HG03039 (cell line): ENCODE data around the gene ZFHX2.

Experiments used
- ATAC-seq: cut with Tn5 transposase; IDR thresholded peaks from one replicate; pipeline ENCODE4 v1.9.1; 2021; ENCODE audit warnings: mild to moderate bottlenecking, moderate library complexity; ENCODE audit not compliant: unreplicated experiment

Gene ZFHX2

DNA sequence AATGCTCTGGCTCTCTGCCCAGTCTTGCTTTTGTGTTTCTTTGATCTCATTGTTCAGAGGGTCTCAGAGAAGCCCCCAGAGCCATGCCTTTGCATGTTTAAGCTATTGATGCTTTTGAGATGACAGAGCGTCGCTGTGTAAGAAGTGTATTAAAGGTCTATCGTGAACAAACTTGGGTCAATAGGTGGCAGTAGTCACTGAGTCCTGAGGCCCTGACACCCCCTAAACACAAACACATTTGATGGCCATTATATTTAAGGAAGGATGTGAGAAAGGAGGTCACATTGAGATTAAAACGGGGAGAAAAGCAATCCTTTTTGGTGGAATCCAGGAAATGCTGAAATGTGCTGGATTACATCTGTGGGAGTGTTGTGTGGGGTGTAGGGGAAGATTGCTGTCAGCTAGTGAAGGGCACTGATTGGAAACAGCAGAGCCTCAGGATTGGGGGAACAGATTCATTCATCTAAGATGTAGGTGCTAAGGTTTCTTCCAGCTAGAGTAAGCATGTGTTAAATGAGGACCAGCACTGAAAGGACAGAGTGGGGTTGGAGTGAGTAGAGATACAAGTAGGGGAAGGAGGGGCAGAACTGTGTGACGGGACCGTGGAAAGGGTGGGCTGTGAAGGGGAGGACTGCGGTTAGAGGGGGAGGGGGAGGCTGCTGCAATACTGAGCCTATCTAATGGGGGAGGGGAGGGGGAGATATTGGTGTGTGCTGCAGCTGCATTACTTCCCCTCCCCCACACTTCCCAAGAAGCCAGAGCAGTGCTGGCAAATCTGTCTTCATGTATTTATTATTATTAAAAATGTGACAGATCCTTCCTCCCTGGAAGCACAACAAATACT is 69.4 kb downstream of the ZFHX2 start:
- ATAC-seq = no peak

DNA sequence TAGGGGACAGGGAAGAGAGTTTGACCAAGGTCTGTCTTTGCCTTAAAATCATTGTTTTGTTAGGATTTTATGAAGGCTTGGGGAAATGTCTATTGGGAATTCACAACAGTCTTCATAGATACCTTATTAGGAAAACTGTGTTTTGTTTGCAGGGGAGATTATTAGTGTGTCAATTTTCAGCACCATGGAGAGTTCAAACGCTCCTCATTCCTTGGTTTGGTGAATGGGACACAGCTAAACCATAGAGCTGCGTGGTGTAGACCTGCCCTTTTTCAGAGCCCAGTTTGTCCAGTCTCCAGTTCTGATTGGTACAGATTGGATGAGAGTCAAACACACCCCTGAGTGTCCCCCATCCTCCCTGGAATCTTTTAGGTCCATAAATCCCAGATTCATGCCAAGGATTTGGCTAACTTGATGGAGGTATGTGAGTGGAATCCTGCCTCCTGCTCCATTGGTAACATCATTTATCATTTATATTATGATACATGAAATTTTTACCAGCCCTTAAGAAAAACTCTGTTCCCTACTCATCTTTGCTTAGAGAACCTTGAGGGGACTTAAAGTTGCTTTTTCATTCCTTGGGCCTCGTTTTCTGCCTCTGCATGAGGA is 70.1 kb downstream of the ZFHX2 start:
- no peak for ATAC-seq

GRCh38 chr14:23478109-23478759 is 73.3 kb downstream of the ZFHX2 start:
- no peak for ATAC-seq

DNA sequence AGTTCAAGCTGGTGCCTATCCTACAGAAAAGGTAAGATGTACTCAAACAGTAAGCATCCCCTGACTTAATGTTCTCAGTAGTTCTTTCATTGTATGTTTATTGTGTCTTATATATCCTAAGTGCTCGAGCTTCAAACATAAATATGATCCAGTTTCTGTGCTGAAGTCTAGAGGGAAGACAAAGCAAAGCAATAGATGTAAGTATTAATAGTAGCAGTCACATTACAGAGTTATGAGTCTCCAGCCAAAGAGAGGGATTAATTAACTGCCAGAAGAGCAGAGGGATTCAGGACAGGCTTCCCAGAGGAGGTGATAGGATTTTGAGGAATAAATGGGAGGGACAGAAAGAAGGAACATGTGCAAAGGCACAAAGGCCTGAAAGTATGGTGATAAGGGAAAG is 80.6 kb downstream of the ZFHX2 start:
- ATAC-seq = no peak
